LNCAP (cell line): ENCODE data around the gene WDR31.

Source experiments
- CTCF ChIP-seq: fragments of 450-650 bp; IDR thresholded peaks from 2 replicates; pipeline ENCODE4 v1.5.1; 2017; ENCODE audit warnings: mild to moderate bottlenecking

WDR31 gene

DNA sequence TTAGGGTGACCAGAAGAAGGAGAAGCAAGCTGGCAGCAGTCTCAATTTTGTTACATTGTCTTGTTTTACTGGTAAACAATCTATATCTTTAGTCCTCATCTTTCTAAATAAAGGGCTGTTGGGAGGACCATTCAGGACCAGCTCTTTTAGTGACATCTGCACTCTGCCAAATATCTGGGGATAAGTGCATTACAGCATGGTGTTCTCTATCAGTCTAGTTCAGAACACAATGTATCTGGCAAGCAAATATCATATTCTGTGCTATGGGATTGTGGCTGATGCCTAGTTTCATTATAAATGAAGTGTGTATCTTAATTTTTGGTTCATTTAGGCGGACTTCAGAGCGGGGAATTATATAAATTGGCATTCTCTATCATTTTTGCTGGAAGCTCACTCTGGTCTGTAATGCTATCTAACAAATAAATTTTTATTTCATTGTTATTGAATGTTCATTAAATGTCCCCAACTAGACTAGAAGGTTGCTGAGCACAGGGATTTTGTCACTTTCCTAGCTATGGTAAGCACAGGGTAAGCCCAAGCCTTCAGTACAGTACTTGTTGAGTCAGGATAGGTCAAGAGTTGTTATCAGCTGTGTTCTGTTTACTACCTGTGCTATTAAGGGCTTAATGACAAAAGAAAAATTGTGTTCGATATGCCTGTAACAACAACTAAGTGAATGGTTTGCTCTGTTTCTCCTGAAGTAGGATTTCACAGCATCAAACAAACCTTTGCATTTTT is 11.9 kb downstream of the WDR31 start:
- TF ChIP-seq CTCF: no peak

DNA sequence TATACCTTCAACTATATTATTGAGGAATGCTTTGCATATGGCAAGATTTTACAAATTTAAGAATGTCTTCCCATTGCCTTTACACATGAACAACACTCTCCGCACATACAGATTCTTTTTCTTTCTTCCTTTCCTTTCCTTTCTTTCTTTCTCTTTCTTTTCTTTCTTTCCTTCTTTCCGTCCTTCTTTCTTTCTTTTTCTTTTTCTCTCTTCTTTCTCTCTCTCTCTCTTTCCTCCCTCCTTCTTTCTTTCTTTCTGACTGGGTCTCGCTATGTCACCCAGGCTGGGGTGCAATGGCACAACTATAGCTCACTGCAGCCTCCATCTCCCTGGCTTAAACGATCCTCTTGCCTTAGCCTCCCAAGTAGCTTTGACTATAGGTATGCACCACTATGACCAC is 13.8 kb downstream of the WDR31 start:
- no peak for TF ChIP-seq CTCF

DNA sequence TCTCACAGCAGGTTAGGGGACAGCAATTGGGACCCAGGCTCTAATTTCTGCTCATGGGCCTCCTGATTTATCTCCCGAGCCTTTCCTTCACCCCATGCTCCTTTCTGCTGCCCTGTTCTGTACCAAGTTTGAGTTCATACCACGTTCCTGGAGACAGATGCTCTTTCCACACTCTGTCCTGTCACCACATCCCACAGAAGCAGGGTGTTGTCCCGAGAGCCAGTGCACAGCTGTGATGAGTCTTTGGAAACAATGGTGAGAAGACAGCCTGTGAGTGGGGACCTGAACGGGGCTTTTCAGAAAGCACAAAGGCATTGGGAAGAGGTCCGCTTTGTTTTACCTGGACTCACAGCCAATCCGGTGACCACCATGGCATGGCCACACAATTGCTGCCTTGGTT is 17.4 kb downstream of the WDR31 start:
- TF ChIP-seq CTCF: no peak

DNA sequence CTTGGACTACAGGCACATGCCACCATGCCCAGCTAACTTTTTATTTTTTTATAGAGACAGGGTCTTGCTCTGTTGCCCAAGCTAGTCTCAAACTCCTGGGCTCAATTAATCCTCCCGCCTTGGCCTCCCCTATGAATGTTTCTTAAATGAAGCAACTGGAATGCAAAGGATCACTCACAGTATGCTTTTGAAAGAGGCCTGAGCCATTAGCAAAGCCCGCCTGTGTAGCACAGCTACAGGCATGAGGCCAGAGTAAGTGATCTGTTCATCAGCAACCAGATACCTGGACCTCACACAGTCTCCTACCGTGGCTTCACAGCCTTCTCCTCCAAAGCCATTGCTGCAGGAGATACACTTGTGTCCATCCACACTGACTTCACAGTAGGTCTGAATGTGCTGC is 20.0 kb downstream of the WDR31 start:
- TF ChIP-seq CTCF: no peak

GRCh38 chr9:113319054-113319453 is 21.0 kb downstream of the WDR31 start:
- no peak for TF ChIP-seq CTCF

DNA sequence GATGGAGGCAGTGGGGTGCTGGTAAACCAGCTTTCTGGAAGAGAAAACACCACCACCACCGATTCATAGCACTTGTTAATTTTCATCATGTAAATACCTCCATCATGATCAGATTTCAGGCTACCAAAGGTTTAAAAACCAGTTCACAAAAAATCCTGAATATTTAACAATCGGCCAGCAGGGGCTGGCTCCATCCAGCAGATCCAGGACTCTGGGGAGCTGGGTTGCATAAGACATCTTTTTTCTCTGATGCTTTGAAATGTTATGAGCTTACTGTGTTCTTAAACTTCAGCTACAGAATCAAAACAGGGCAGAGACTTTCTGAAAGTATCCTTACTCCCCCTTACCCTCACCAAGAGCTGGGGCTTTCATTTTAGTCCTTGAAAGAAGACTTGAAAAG is 22.3 kb downstream of the WDR31 start:
- no peak for TF ChIP-seq CTCF

DNA sequence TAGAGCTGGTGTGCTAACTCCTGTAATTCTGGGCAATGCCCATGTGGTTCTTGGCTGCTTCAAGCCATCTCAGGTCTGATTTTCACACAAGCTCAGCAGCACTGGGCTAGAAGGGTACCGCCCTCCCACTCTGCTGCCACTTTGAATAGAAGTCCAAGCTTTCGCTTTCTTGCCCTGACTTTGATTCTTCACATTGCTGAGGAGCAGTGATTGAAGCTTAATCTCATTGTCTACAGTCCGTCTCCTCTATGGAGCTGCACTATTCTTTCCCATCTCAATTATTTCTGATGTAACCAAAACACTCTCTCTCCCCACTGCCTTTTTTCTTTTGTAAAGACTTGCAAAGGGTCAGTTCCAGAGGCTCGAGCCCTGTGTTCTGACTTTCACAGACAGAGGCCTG is 24.0 kb downstream of the WDR31 start:
- TF ChIP-seq CTCF: no peak

DNA sequence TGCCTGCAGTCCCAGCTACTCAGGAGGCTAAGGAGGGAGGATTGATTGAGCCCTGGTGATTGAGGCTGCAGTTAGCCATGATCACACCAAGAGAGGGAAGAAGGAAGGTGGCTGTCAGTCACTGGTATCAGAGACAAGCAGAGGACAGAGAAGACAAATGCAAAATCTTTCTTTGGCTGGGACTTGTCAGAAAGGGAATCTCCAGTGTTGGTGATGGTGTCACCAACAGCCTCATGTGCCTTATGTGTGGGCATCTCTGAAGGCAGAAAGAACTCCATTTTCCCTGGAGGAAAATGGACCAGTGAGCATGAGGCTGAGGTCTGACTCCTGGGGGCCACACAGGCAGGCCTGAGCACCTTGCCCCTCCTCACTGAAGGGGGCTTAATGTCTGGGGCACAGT is 24.8 kb downstream of the WDR31 start:
- TF ChIP-seq CTCF: no peak
